Choroid plexus epithelial cell (primary cell): ENCODE data around the gene ZNF232.
"Not testable (repeated sequence)": the region's sequence is repeated elsewhere in the genome, so short reads cannot be mapped to it uniquely, and the experiment has no call there.

Source experiments
- DNase-seq: peaks from one replicate; pipeline ENCODE4 v3.0.0-alpha.2; 2010; ENCODE audit warnings: low read depth
- H3K4me3 ChIP-seq: 2 replicates; pipeline ENCODE4 v1.5.1; 2011; ENCODE audit warnings: low read depth, mild to moderate bottlenecking, control low read depth, low read length, moderate library complexity
- CTCF ChIP-seq: conservative IDR thresholded peaks from 2 replicates; pipeline ENCODE4 v1.5.1; 2011; ENCODE audit warnings: low read depth, mild to moderate bottlenecking, control low read depth, inconsistent platforms, low read length, moderate library complexity

The ZNF232 gene

GRCh38 chr17:5121186-5121841, 9.6 kb upstream of the ZNF232 start:
- DNase-seq = no peak
- no peak for TF ChIP-seq CTCF
- no peak overlapping the region for H3K4me3 ChIP-seq

- not testable (repeated sequence) for H3K4me3 ChIP-seq, DNase-seq
Observed at GRCh38 chr17:5120436-5121185, 8.9 kb upstream of the ZNF232 start.

GRCh38 chr17:5120036-5120435, 8.4 kb upstream of the ZNF232 start:
- no peak for DNase-seq
- TF ChIP-seq CTCF = no peak
- H3K4me3 ChIP-seq = no peak overlapping the region

GRCh38 chr17:5118219-5118618, 6.5 kb upstream of the ZNF232 start:
- no peak for TF ChIP-seq CTCF
- H3K4me3 ChIP-seq = no peak overlapping the region
- DNase-seq = no peak

GRCh38 chr17:5115673-5116651, 4.3 kb upstream of the ZNF232 start, which contains the start of gene USP6:
Gene USP6, plus strand, starts transcription at chr17:5116032. Its CDS starts 14,336 bp downstream, at chr17:5130368.
- H3K4me3 ChIP-seq = no peak within 1 kb of the TSS
- TF ChIP-seq CTCF = no peak
- no peak for DNase-seq

- no peak for TF ChIP-seq CTCF
- peak overlapping the region; percentile 73 for H3K4me3 ChIP-seq
- DNase-seq = peak; percentile 7
Observed at GRCh38 chr17:5110816-5111215, 862 bp downstream of the ZNF232 start.

GRCh38 chr17:5100832-5101231, 10.8 kb downstream of the ZNF232 start:
- H3K4me3 ChIP-seq = no peak overlapping the region
- no peak for TF ChIP-seq CTCF
- DNase-seq = no peak
